T-cell (primary cell): ENCODE data around the gene SMURF2. TPM values are rescaled to one million over a fixed set of nuclear protein-coding genes. Genes with fewer than 3 reads are reported as not detected.
A peak's percentile ranks its signal among the peaks of the same experiment; 100 is the strongest.

Experiments used
- ATAC-seq, 4 experiments: fragments of 200-7000 bp in 3 of 4; fragments of 150-1000 bp in 1 of 4; cut with Tn5 transposase; replicated peaks in 1 of 4; 1 replicate in 3 of 4; 2 replicates in 1 of 4; pipeline ENCODE4 v1.10.0; 2021; ENCODE audit warnings: moderate library complexity in 3 of 4, mild to moderate bottlenecking in 2 of 4, moderate number of reproducible peaks in 1 of 4
- CTCF ChIA-PET, 2 donors: fragments of 300-600 bp; sonication (Branson Sonifier 250); formaldehyde crosslinking; loops; one replicate each; lab custom pipeline; 2022; ENCODE audit warnings: antibody characterized with exemption in 2 of 2; lab: Charles Lee
- POLR2A ChIA-PET, 2 donors: fragments of 300-600 bp; sonication (Branson Sonifier 250); formaldehyde crosslinking; loops; one replicate each; lab custom pipeline; 2022; ENCODE audit warnings: antibody characterized with exemption in 2 of 2; lab: Charles Lee
- DNase-seq, 35 experiments: peaks; one replicate each; pipeline versions ENCODE4 v3.0.0 to v3.0.0-alpha.2; 2013 to 2023
- H3K27ac ChIP-seq: one replicate; pipeline ENCODE4 v1.5.1; 2013; ENCODE audit warnings: low read length
- H3K27me3 ChIP-seq, 2 experiments: replicated peaks in 1 of 2; 1 replicate in 1 of 2; 2 replicates in 1 of 2; pipeline versions ENCODE4 v1.6.1 to v1.7.0; 2013; ENCODE audit warnings: low read length in 1 of 2, mixed read lengths in 1 of 2; ENCODE audit not compliant: control insufficient read depth in 2 of 2, insufficient read depth in 2 of 2; ENCODE audit errors: extremely low read depth in 1 of 2
- H3K36me3 ChIP-seq, 2 donors: 1 replicate in 1 of 2; 2 replicates in 1 of 2; pipeline versions ENCODE4 v1.6.1 to v1.7.0; 2013; ENCODE audit warnings: low read length in 1 of 2; ENCODE audit not compliant: control insufficient read depth in 2 of 2, insufficient read depth in 1 of 2; ENCODE audit errors: extremely low read depth in 1 of 2
- H3K4me1 ChIP-seq, 2 experiments: 1 replicate in 1 of 2; 2 replicates in 1 of 2; pipeline versions ENCODE4 v1.6.1 to v1.7.0; 2013; ENCODE audit warnings: low read length in 2 of 2, mixed read lengths in 1 of 2; ENCODE audit not compliant: insufficient read depth in 2 of 2, control insufficient read depth in 1 of 2; ENCODE audit errors: extremely low read depth in 1 of 2
- H3K4me3 ChIP-seq, 2 donors: 1 replicate in 1 of 2; 2 replicates in 1 of 2; pipeline versions ENCODE4 v1.5.1 to v1.7.0; 2013; ENCODE audit warnings: mild to moderate bottlenecking in 2 of 2, low read length in 1 of 2, moderate library complexity in 1 of 2; ENCODE audit not compliant: control insufficient read depth in 1 of 2; ENCODE audit errors: extremely low read depth in 1 of 2
- H3K9me3 ChIP-seq: 2 replicates; pipeline ENCODE4 v1.7.0; 2013
- H3K27ac Mint-ChIP-seq, 2 donors: one replicate each; pipeline ENCODE4 v1.8.0; 2020 to 2021; ENCODE audit warnings: mild to moderate bottlenecking in 2 of 2, mixed read lengths in 2 of 2
- H3K27me3 Mint-ChIP-seq, 2 donors: one replicate each; pipeline ENCODE4 v1.8.0; 2021 to 2022; ENCODE audit warnings: mixed read lengths in 2 of 2
- H3K36me3 Mint-ChIP-seq: one replicate; pipeline ENCODE4 v1.8.0; 2021; ENCODE audit warnings: mixed read lengths
- H3K4me1 Mint-ChIP-seq, 3 donors: one replicate each; pipeline ENCODE4 v1.8.0; 2020 to 2022; ENCODE audit warnings: mixed read lengths in 3 of 3, mild to moderate bottlenecking in 1 of 3
- H3K4me3 Mint-ChIP-seq, 3 donors: one replicate each; pipeline ENCODE4 v1.8.0; 2020 to 2022; ENCODE audit warnings: mild to moderate bottlenecking in 3 of 3, mixed read lengths in 3 of 3, moderate library complexity in 3 of 3
- H3K9me3 Mint-ChIP-seq, 3 donors: one replicate each; pipeline ENCODE4 v1.8.0; 2020 to 2022; ENCODE audit warnings: mixed read lengths in 3 of 3
- WGBS: methylation state at CpG from one replicate; pipeline ENCODE4 v1.1.5; 2013; ENCODE audit warnings: missing lambda C conversion rate; ENCODE audit not compliant: insufficient coverage; 5-methylcytosine and 5-hydroxymethylcytosine counted together
- total RNA-seq, 35 experiments: library from RNA in 6 of 35; stranded (reverse) in 6 of 35; fragments of 120-200 nt in 1 of 35; gene quantifications; one replicate each; pipeline versions ENCODE4 v1.2.1 to v1.2.4 and lab custom pipeline; 2013 to 2026

The SMURF2 gene
- total RNA-seq, 5 donors from 2014 or later (not counting 1 experiment from before 2014, with no cell fraction given) = 27.4 to 36.6 (median 34.8) TPM

DNA sequence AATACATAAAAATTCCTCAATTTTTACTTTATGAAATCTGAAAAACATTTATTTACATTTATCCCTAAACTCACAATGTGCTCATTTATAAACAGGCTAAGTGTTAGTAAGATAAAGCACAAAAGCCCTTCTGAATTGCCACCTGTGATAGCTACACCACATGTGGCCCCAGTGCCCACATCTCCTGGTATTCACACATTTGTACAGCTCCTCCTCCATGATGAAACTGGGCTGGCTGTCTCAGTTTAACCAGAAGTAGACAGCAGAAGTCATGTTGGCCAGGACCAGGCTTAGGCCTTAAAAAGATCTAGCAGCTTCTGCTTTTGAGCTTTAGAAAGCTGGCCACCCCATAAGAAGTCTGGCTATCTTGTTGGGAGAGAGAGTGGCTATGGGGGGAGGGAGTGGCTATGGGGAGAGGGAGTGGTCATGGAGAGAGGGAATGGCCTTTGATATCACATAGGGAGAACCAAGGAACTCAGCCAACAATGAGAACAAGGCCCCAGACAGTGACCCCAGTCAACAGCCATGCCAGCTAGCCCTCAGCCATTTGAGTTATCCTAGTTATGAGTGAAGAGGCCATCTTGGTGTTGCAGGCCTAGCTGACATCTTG is 108.0 kb downstream of the SMURF2 start:
- Histone ChIP-seq H3K4me1 (no peaks in the 10 kb centered on the region), H3K36me3 (peaks cover under 1 to 60% of the 10 kb centered on the region in 2 donors), H3K27ac (no peak overlapping the region), H3K9me3 (no peaks in the 10 kb centered on the region), H3K27me3 (no peaks in the 10 kb centered on the region), H3K4me3 (no peak overlapping the region)
- peaks cover 42% of the 10 kb centered on the region for H3K36me3 Mint-ChIP-seq
- ChIA-PET POLR2A (no interaction called here), CTCF (interaction anchor here in 1 of 2 donors (0.6 kb wide), 1 partner anchor 10 kb away, joined by 3 read pairs; no protein-coding TSS in a partner anchor)
- ATAC-seq (no peak), DNase-seq (no peak)
- no peaks in the 10 kb centered on the region for H3K27me3 Mint-ChIP-seq
- H3K4me1 Mint-ChIP-seq = no peaks in the 10 kb centered on the region
- H3K9me3 Mint-ChIP-seq = no peaks in the 10 kb centered on the region
- no peak overlapping the region for H3K4me3 Mint-ChIP-seq
- no peak overlapping the region for H3K27ac Mint-ChIP-seq

DNA sequence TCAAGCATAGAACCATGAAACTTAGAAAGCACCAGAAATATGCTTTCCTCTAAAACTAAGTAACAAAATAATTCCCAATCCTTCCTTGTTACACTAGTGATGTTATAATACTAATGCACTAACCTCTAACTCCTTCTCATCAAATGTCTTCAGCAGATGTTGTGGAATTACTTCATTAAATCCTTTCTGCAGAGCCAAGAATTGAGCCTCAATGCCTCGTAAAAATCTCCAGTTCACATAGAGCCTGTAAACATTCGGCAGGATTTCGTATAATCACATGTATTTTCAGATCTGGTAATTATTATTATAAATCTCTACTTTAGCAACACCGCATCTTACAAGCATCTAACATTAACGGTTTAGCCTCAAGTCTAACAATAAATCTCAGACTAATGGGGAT is 110.6 kb downstream of the SMURF2 start:
- Histone ChIP-seq H3K36me3 (peaks cover 5 to 68% of the 10 kb centered on the region in 2 donors), H3K4me3 (no peak overlapping the region), H3K27ac (no peak overlapping the region), H3K9me3 (no peaks in the 10 kb centered on the region), H3K27me3 (no peaks in the 10 kb centered on the region), H3K4me1 (no peaks in the 10 kb centered on the region)
- no peak for ATAC-seq
- H3K9me3 Mint-ChIP-seq = no peaks in the 10 kb centered on the region
- H3K27ac Mint-ChIP-seq = peak overlapping the region in 1 of 2 donors; percentile 24
- H3K36me3 Mint-ChIP-seq = peaks cover 42% of the 10 kb centered on the region
- no peaks in the 10 kb centered on the region for H3K4me1 Mint-ChIP-seq
- H3K27me3 Mint-ChIP-seq = no peaks in the 10 kb centered on the region
- CTCF ChIA-PET = no interaction called here
- DNase-seq = no peak
- WGBS = no CpG with 5 or more reads among the region's 5 CpGs
- no peak overlapping the region for H3K4me3 Mint-ChIP-seq
- POLR2A ChIA-PET = no interaction called here

DNA sequence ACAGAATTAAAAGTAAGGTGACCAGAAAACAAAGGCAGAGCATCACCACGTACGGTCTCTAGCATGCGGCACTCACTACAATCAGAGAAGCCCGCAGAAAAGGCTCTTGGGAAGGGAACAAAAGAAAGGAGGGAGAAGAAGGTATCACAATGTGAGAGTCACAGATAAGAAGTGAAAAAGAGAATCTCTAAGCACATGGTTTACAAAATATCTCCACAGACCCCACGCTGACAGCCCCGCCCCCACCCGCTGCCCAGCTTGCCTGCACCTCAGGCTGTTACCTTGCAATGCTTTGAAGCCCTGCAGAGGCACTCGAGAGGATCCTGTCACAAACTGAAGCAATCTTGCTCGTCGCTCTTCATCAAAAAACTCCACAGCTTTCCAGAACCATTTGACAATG is 114.8 kb downstream of the SMURF2 start:
- CTCF ChIA-PET = no interaction called here
- POLR2A ChIA-PET = interaction anchor here in 1 of 2 donors (0.5 to 0.9 kb wide), 4 partner anchors 8 to 767 kb away, joined by 3 to 4 read pairs (median 3); no protein-coding TSS in a partner anchor
- no peak overlapping the region for H3K4me3 ChIP-seq
- Mint-ChIP-seq H3K4me3 (no peak overlapping the region), H3K27me3 (no peaks in the 10 kb centered on the region), H3K9me3 (no peaks in the 10 kb centered on the region), H3K4me1 (no peaks in the 10 kb centered on the region), H3K36me3 (peaks cover 44% of the 10 kb centered on the region), H3K27ac (no peak overlapping the region)
- no peaks in the 10 kb centered on the region for H3K4me1 ChIP-seq
- 96% methylated on average over 5 of the region's 10 CpGs for WGBS
- DNase-seq = no peak
- ATAC-seq = no peak
- H3K36me3 ChIP-seq = peaks cover 5 to 66% of the 10 kb centered on the region in 2 donors
- no peak overlapping the region for H3K27ac ChIP-seq
- H3K27me3 ChIP-seq = no peaks in the 10 kb centered on the region
- H3K9me3 ChIP-seq = no peaks in the 10 kb centered on the region

DNA sequence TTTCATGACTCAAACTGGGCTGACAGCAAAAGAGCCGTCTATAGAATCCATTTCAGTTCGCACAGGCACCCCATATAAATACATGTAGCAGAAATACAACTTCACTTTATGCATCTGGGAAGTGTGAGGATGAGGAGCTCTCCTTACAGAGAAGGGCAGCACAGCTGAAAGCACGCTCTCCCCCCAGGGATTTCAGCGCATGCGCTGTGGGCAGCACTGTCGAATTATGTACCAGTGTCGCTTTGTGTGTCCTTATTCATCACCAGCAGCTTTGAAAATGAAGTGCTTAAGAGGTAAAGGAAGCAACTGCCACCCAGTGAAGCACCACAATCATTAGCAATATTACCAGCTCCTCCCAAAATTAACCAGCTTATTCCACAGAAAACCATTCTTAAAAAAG is 115.4 kb downstream of the SMURF2 start:
- H3K27ac Mint-ChIP-seq = peak overlapping the region in 1 of 2 donors; percentile 31
- Histone ChIP-seq H3K4me1 (no peaks in the 10 kb centered on the region), H3K4me3 (no peak overlapping the region), H3K27me3 (no peaks in the 10 kb centered on the region), H3K9me3 (no peaks in the 10 kb centered on the region), H3K36me3 (peaks cover 5 to 66% of the 10 kb centered on the region in 2 donors), H3K27ac (no peak overlapping the region)
- peaks cover 43% of the 10 kb centered on the region for H3K36me3 Mint-ChIP-seq
- no peaks in the 10 kb centered on the region for H3K9me3 Mint-ChIP-seq
- no peak overlapping the region for H3K4me3 Mint-ChIP-seq
- no peak for DNase-seq
- ChIA-PET CTCF (no interaction called here), POLR2A (interaction anchor here in 1 of 2 donors (0.5 to 0.6 kb wide), 2 partner anchors 61 to 338 kb away, joined by 3 to 4 read pairs; no protein-coding TSS in a partner anchor)
- H3K4me1 Mint-ChIP-seq = no peaks in the 10 kb centered on the region
- no CpG with 5 or more reads among the region's 7 CpGs for WGBS
- H3K27me3 Mint-ChIP-seq = no peaks in the 10 kb centered on the region
- no peak for ATAC-seq

DNA sequence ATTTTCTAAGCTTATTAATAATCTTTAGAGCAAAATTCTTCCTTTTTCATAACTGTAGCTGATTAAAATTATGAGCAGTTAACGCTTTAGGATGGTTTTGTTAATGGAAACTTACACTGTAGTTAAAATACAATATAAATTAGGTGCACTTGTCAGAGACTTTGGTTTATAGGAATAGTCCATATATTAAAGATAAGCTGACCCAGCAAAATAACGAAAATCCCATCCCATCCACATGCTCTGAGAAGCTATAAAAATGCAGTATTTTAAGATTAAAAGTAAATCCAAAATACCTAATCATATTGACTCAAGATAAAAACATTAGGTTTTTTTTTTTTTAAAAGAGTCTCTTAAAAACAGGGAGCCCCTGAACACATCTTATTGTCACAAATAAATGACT is 117.4 kb downstream of the SMURF2 start:
- POLR2A ChIA-PET = interaction anchor here (0.6 to 0.7 kb wide), 3 partner anchors 30 to 430 kb away, joined by 3 to 14 read pairs (median 5); no protein-coding TSS in a partner anchor
- Mint-ChIP-seq H3K27me3 (no peaks in the 10 kb centered on the region), H3K36me3 (peaks cover 32% of the 10 kb centered on the region), H3K4me1 (no peaks in the 10 kb centered on the region), H3K4me3 (no peak overlapping the region), H3K9me3 (no peaks in the 10 kb centered on the region), H3K27ac (no peak overlapping the region)
- no peak overlapping the region for H3K4me3 ChIP-seq
- H3K27me3 ChIP-seq = no peaks in the 10 kb centered on the region
- no peak for DNase-seq
- H3K9me3 ChIP-seq = no peaks in the 10 kb centered on the region
- peaks cover 5 to 65% of the 10 kb centered on the region in 2 donors for H3K36me3 ChIP-seq
- H3K4me1 ChIP-seq = no peaks in the 10 kb centered on the region
- no CpG with 5 or more reads among the region's 2 CpGs for WGBS
- no peak overlapping the region for H3K27ac ChIP-seq
- CTCF ChIA-PET = interaction anchor here in 1 of 2 donors (0.6 kb wide), 1 partner anchor 9 kb away, joined by 3 read pairs; no protein-coding TSS in a partner anchor
- ATAC-seq = no peak

DNA sequence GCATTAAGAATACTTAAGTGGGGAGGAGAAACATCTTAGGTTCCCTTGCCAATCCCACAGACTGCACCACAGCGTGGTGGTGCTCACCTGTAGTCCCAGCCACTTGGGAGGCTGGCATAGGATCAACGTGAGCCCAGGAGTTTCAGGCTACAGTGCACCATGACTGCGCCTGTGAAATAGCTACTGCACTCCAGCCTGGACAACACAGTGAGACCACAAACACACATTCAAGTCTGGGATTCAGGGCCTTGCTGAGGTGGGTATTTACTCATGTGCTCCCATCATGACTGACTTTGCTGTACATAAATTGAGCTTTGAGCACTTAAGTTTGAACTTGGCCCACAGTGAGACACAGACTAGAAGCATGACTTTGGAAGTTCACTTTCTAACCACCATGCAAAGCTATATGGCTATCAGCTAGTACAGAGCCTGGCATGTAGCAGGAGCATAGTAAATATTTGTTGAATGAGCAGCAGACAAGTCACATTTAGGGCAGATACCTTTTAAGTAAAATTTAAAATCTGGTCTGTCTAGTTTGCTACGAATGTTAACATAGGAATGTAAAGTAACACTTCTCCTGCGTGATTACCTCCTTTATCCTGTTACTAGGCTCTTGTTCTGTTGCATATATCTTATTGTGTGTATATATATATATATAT is 121.9 kb downstream of the SMURF2 start:
- Mint-ChIP-seq H3K9me3 (no peaks in the 10 kb centered on the region), H3K4me3 (no peak overlapping the region), H3K4me1 (peaks cover 0 to 6% (median 0%) of the 10 kb centered on the region in 3 donors), H3K27ac (peak overlapping the region in 1 of 2 donors; percentile 59), H3K27me3 (no peaks in the 10 kb centered on the region), H3K36me3 (peaks cover 38% of the 10 kb centered on the region)
- peak in 1 of 4 experiments; percentile 27 for ATAC-seq
- CTCF ChIA-PET = interaction anchor here in 1 of 2 donors (0.7 kb wide), 1 partner anchor 58 kb away, joined by 3 read pairs; no protein-coding TSS in a partner anchor
- POLR2A ChIA-PET = interaction anchor here in 1 of 2 donors (0.7 kb wide), 1 partner anchor 58 kb away, joined by 4 read pairs; no protein-coding TSS in a partner anchor
- Histone ChIP-seq H3K27me3 (no peaks in the 10 kb centered on the region), H3K36me3 (peaks cover 12 to 67% of the 10 kb centered on the region in 2 donors), H3K9me3 (no peaks in the 10 kb centered on the region), H3K4me3 (no peak overlapping the region), H3K27ac (no peak overlapping the region), H3K4me1 (no peaks in the 10 kb centered on the region)
- WGBS = 92% methylated on average over 3 of the region's 5 CpGs
- DNase-seq = no peak
